Lower leg skin (tissue), 3 donors: ENCODE data around the gene AP2S1.

Experiments
- CTCF ChIP-seq, 3 donors: fragments of 450-650 bp; IDR thresholded peaks; one replicate each; pipeline ENCODE4 v1.5.1; 2016; ENCODE audit warnings: antibody characterized with exemption in 3 of 3, mild to moderate bottlenecking in 3 of 3, moderate library complexity in 2 of 3
- POLR2A ChIP-seq, 2 donors: fragments of 450-650 bp; IDR thresholded peaks; one replicate each; pipeline ENCODE4 v1.6.1; 2016 to 2017; ENCODE audit warnings: antibody characterized with exemption in 2 of 2, mild to moderate bottlenecking in 1 of 2, moderate library complexity in 1 of 2

- TF ChIP-seq CTCF (IDR thresholded peaks at IDR 0.05) (no peak), POLR2A (IDR thresholded peaks at IDR 0.05) (no peak)
Measured at GRCh38 chr19:46863818-46864629, 13.4 kb upstream of the AP2S1 start.
